22Rv1 (cell line): Measurements from ENCODE around the gene SNX25.

Experiments
- ZFX ChIP-seq: fragments of 450-650 bp; IDR thresholded peaks from 2 replicates; pipeline ENCODE4 v1.6.1; 2017; ENCODE audit warnings: antibody characterized with exemption, borderline replicate concordance
- TF ChIP-seq, protein P1 (sequence below): fragments of 450-650 bp; IDR thresholded peaks from 2 replicates; pipeline ENCODE4 v1.5.1; 2017; ENCODE audit warnings: mild to moderate bottlenecking

- TF ChIP-seq, protein P1, sequence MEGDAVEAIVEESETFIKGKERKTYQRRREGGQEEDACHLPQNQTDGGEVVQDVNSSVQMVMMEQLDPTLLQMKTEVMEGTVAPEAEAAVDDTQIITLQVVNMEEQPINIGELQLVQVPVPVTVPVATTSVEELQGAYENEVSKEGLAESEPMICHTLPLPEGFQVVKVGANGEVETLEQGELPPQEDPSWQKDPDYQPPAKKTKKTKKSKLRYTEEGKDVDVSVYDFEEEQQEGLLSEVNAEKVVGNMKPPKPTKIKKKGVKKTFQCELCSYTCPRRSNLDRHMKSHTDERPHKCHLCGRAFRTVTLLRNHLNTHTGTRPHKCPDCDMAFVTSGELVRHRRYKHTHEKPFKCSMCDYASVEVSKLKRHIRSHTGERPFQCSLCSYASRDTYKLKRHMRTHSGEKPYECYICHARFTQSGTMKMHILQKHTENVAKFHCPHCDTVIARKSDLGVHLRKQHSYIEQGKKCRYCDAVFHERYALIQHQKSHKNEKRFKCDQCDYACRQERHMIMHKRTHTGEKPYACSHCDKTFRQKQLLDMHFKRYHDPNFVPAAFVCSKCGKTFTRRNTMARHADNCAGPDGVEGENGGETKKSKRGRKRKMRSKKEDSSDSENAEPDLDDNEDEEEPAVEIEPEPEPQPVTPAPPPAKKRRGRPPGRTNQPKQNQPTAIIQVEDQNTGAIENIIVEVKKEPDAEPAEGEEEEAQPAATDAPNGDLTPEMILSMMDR, result no peak
- no peak for TF ChIP-seq ZFX
Measured at GRCh38 chr4:185357733-185358440, 148.5 kb downstream of the SNX25 start.
